ENCODE results near the gene ABCG5.

ABCG5 gene

DNA sequence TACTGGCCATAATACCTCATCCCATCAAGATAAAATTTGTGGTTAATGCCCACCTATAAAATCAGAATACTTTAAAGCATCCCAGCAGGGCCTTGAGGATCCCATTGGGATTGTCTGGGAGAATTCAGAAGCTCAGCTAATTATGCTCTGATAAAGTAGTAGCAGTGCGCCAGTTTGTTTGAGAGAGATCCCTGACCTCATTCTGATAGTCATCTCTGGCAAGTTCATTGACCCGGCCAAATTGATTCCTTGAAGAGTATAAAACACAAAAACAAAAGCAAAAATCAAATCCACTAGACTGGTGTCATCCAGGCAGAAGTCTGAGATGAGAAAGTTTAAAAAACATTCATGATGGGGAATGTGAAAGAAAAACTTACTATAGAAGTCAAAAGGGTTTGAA lies 14.1 kb downstream of the ABCG5 start:
- no peak overlapping the region for H3K4me3 ChIP-seq (replicated peaks; ENCODE audit: low read depth, low read length)
- DNase-seq (ENCODE audit: extremely low read depth, low read depth), result no peak
- TF ChIP-seq, protein P1, sequence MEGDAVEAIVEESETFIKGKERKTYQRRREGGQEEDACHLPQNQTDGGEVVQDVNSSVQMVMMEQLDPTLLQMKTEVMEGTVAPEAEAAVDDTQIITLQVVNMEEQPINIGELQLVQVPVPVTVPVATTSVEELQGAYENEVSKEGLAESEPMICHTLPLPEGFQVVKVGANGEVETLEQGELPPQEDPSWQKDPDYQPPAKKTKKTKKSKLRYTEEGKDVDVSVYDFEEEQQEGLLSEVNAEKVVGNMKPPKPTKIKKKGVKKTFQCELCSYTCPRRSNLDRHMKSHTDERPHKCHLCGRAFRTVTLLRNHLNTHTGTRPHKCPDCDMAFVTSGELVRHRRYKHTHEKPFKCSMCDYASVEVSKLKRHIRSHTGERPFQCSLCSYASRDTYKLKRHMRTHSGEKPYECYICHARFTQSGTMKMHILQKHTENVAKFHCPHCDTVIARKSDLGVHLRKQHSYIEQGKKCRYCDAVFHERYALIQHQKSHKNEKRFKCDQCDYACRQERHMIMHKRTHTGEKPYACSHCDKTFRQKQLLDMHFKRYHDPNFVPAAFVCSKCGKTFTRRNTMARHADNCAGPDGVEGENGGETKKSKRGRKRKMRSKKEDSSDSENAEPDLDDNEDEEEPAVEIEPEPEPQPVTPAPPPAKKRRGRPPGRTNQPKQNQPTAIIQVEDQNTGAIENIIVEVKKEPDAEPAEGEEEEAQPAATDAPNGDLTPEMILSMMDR (IDR thresholded peaks at IDR 0.05; ENCODE audit: low read depth, low read length, missing control alignments), result no peak

- no peak for DNase-seq (ENCODE audit: extremely low read depth, low read depth)
- no peak overlapping the region for H3K4me3 ChIP-seq (replicated peaks; ENCODE audit: low read depth, low read length)
- TF ChIP-seq, protein P1 (IDR thresholded peaks at IDR 0.05; ENCODE audit: low read depth, low read length, missing control alignments), result no peak
Observed at GRCh38 chr2:43823751-43824150, 14.9 kb downstream of the ABCG5 start.

DNA sequence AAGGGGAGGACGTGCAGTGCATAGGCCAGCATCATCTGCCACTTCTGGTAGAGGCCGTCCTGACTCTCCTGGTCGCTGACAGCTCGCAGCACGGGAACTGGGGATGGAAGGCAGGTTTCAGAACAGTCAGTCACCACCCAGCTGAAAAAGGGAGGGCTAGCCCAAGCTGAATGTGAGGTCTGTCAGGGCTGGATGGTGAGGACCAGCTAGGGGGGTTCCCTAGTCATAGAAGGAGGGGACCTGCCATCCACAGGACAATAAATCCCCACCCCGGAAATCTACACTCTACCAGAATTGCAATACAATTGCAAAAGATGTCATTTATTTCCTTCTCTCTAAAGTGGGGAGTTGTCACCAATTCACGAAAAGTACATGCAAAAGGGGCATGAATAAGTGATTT lies 15.8 kb downstream of the ABCG5 start:
- TF ChIP-seq, protein P1 (IDR thresholded peaks at IDR 0.05; ENCODE audit: low read depth, low read length, missing control alignments), result no peak
- H3K4me3 ChIP-seq (replicated peaks; ENCODE audit: low read depth, low read length), result no peak overlapping the region
- no peak for DNase-seq (ENCODE audit: extremely low read depth, low read depth)

GRCh38 chr2:43819491-43820163 lies 19.0 kb downstream of the ABCG5 start:
- TF ChIP-seq, protein P1 (IDR thresholded peaks at IDR 0.05; ENCODE audit: low read depth, low read length, missing control alignments), result no peak
- no peak overlapping the region for H3K4me3 ChIP-seq (replicated peaks; ENCODE audit: low read depth, low read length)
- no peak for DNase-seq (ENCODE audit: extremely low read depth, low read depth)

- TF ChIP-seq, protein P1 (IDR thresholded peaks at IDR 0.05; ENCODE audit: low read depth, low read length, missing control alignments), result no peak
- no peak overlapping the region for H3K4me3 ChIP-seq (replicated peaks; ENCODE audit: low read depth, low read length)
- no peak for DNase-seq (ENCODE audit: extremely low read depth, low read depth)
Observed at GRCh38 chr2:43818761-43819160, 19.9 kb downstream of the ABCG5 start.

- no peak for DNase-seq (ENCODE audit: extremely low read depth, low read depth)
- TF ChIP-seq, protein P1 (IDR thresholded peaks at IDR 0.05; ENCODE audit: low read depth, low read length, missing control alignments), result no peak
Observed at GRCh38 chr2:43814711-43815110, 23.9 kb downstream of the ABCG5 start.

GRCh38 chr2:43812947-43813346 lies 25.7 kb downstream of the ABCG5 start:
- TF ChIP-seq, protein P1 (IDR thresholded peaks at IDR 0.05; ENCODE audit: low read depth, low read length, missing control alignments), result no peak
- DNase-seq (ENCODE audit: extremely low read depth, low read depth), result no peak
- H3K4me3 ChIP-seq (replicated peaks; ENCODE audit: low read depth, low read length), result no peak overlapping the region

More at GRCh38 chr2:43814711-43815110, 23.9 kb downstream of the ABCG5 start:
- H3K4me3 ChIP-seq (replicated peaks; ENCODE audit: low read depth, low read length), result no peak overlapping the region
